HEK293 (cell line): ENCODE data around the gene PDCD4.

Experiments used
- CTCF ChIA-PET: fragments of 350-600 bp; formaldehyde crosslinking; extraction: SDS; loops from one replicate; lab custom pipeline; 2021; ENCODE audit warnings: antibody characterized with exemption; lab: Yijun Ruan, JAX
- POLR2A ChIA-PET: fragments of 300-600 bp; formaldehyde crosslinking; extraction: SDS; loops from one replicate; lab custom pipeline; 2020; ENCODE audit warnings: antibody characterized with exemption, inconsistent platforms; lab: Yijun Ruan, JAX
- H3K27ac ChIP-seq: fragments of 200-500 bp; sonication (Bioruptor generic); 2 replicates; pipeline ENCODE4 v1.5.1; 2014; ENCODE audit warnings: low read depth, low read length, control low read depth, inconsistent platforms; ENCODE audit errors: extremely low read depth
- H3K36me3 ChIP-seq, 2 experiments: fragments of 200-500 bp in 1 of 2; sonication (Bioruptor generic) in 1 of 2; 1 replicate in 1 of 2; 2 replicates in 1 of 2; pipeline ENCODE4 v1.5.1; 2014 to 2017; ENCODE audit warnings: inconsistent platforms in 2 of 2, low read length in 2 of 2; ENCODE audit not compliant: control insufficient read depth in 2 of 2, insufficient read depth in 1 of 2
- H3K4me1 ChIP-seq: fragments of 200-500 bp; sonication (Bioruptor generic); 2 replicates; pipeline ENCODE4 v1.5.1; 2014; ENCODE audit warnings: mild to moderate bottlenecking, low read length, inconsistent platforms; ENCODE audit not compliant: control insufficient read depth, insufficient read depth
- H3K4me3 ChIP-seq: 2 replicates; pipeline ENCODE4 v1.5.1; 2011; ENCODE audit warnings: low read depth, mild to moderate bottlenecking, control low read depth, low read length, moderate library complexity
- H3K9me3 ChIP-seq: fragments of 200-500 bp; sonication (Bioruptor generic); 2 replicates; pipeline ENCODE4 v1.5.1; 2014; ENCODE audit warnings: low read depth, low read length, inconsistent platforms; ENCODE audit not compliant: control insufficient read depth, insufficient read depth
- IKZF3 ChIP-seq: fragments of 450-650 bp; IDR thresholded peaks from 2 replicates; pipeline ENCODE4 v1.5.0; 2018; ENCODE audit warnings: missing biosample characterization, mild to moderate bottlenecking, missing genetic modification characterization, moderate library complexity
- MYNN ChIP-seq: fragments of 450-650 bp; formaldehyde crosslinking; IDR thresholded peaks from 2 replicates; pipeline ENCODE4 v1.5.1; 2016; ENCODE audit warnings: missing biosample characterization, missing genetic modification characterization, borderline replicate concordance
- OVOL3 ChIP-seq: fragments of 450-650 bp; formaldehyde crosslinking; IDR thresholded peaks from 2 replicates; pipeline ENCODE4 v1.5.1; 2016; ENCODE audit warnings: missing biosample characterization, missing genetic modification characterization
- PRDM1 ChIP-seq: fragments of 450-650 bp; formaldehyde crosslinking; IDR thresholded peaks from 2 replicates; pipeline ENCODE4; 2016; ENCODE audit warnings: missing biosample characterization, missing genetic modification characterization
- WT1 ChIP-seq: fragments of 450-650 bp; formaldehyde crosslinking; IDR thresholded peaks from 2 replicates; pipeline ENCODE4 v1.5.1; 2016; ENCODE audit warnings: missing biosample characterization, missing genetic modification characterization
- ZBTB1 ChIP-seq: fragments of 450-650 bp; formaldehyde crosslinking; IDR thresholded peaks from 2 replicates; pipeline ENCODE4 v1.5.1; 2016; ENCODE audit warnings: missing biosample characterization, missing genetic modification characterization
- ZBTB48 ChIP-seq: fragments of 450-650 bp; formaldehyde crosslinking; IDR thresholded peaks from 2 replicates; pipeline ENCODE4 v1.5.1; 2016; ENCODE audit warnings: missing biosample characterization, missing genetic modification characterization
- ZNF132 ChIP-seq: fragments of 450-650 bp; formaldehyde crosslinking; IDR thresholded peaks from 2 replicates; pipeline ENCODE4 v1.5.1; 2017; ENCODE audit warnings: missing biosample characterization, missing genetic modification characterization, borderline replicate concordance
- ZNF2 ChIP-seq: fragments of 450-650 bp; formaldehyde crosslinking; IDR thresholded peaks from 2 replicates; pipeline ENCODE4 v1.5.1; 2016; ENCODE audit warnings: missing biosample characterization, missing genetic modification characterization
- ZNF248 ChIP-seq: fragments of 450-650 bp; formaldehyde crosslinking; IDR thresholded peaks from 2 replicates; pipeline ENCODE4 v1.5.1; 2017; ENCODE audit warnings: missing biosample characterization, missing genetic modification characterization
- ZNF341 ChIP-seq: fragments of 450-650 bp; formaldehyde crosslinking; IDR thresholded peaks from 2 replicates; pipeline ENCODE4; 2016; ENCODE audit warnings: low read depth, missing biosample characterization, missing genetic modification characterization
- ZNF521 ChIP-seq: fragments of 450-650 bp; formaldehyde crosslinking; IDR thresholded peaks from 2 replicates; pipeline ENCODE4 v1.5.1; 2017; ENCODE audit warnings: missing biosample characterization, mild to moderate bottlenecking, missing genetic modification characterization
- ZNF548 ChIP-seq: fragments of 450-650 bp; formaldehyde crosslinking; IDR thresholded peaks from 2 replicates; pipeline ENCODE4 v1.5.1; 2016; ENCODE audit warnings: missing biosample characterization, missing genetic modification characterization
- ZNF561 ChIP-seq: fragments of 450-650 bp; IDR thresholded peaks from 2 replicates; pipeline ENCODE4 v1.5.1; 2018; ENCODE audit warnings: missing biosample characterization, missing genetic modification characterization, borderline replicate concordance
- ZNF654 ChIP-seq: fragments of 450-650 bp; formaldehyde crosslinking; IDR thresholded peaks from 2 replicates; pipeline ENCODE4 v1.5.1; 2016; ENCODE audit warnings: low read depth, missing biosample characterization, missing genetic modification characterization
- ZNF670 ChIP-seq: fragments of 450-650 bp; formaldehyde crosslinking; IDR thresholded peaks from 2 replicates; pipeline ENCODE4 v1.5.1; 2016; ENCODE audit warnings: missing biosample characterization, missing genetic modification characterization, low read depth
- ZNF843 ChIP-seq: fragments of 450-650 bp; formaldehyde crosslinking; IDR thresholded peaks from 2 replicates; pipeline ENCODE4 v1.5.1; 2016; ENCODE audit warnings: missing biosample characterization, missing genetic modification characterization
- TF ChIP-seq, protein P1 (sequence below): fragments of 450-650 bp; formaldehyde crosslinking; IDR thresholded peaks from 2 replicates; pipeline ENCODE4 v1.5.1; 2016; ENCODE audit warnings: missing biosample characterization, missing genetic modification characterization
- TF ChIP-seq, protein P2 (sequence below): fragments of 450-650 bp; formaldehyde crosslinking; IDR thresholded peaks from 2 replicates; pipeline ENCODE4 v1.5.1; 2016; ENCODE audit warnings: missing biosample characterization, missing genetic modification characterization
- TF ChIP-seq, protein P3 (sequence below): fragments of 450-650 bp; formaldehyde crosslinking; IDR thresholded peaks from 2 replicates; pipeline ENCODE4 v1.5.1; 2016; ENCODE audit warnings: missing biosample characterization, missing genetic modification characterization
- TF ChIP-seq, protein P4 (sequence below): fragments of 450-650 bp; formaldehyde crosslinking; IDR thresholded peaks from 2 replicates; pipeline ENCODE4 v1.5.1; 2017; ENCODE audit warnings: missing biosample characterization, missing genetic modification characterization
- TF ChIP-seq, protein P5 (sequence below): fragments of 450-650 bp; formaldehyde crosslinking; IDR thresholded peaks from 2 replicates; pipeline ENCODE4 v1.5.0; 2017; ENCODE audit warnings: missing biosample characterization, missing genetic modification characterization, borderline replicate concordance
- TF ChIP-seq, protein P6 (sequence below): fragments of 450-650 bp; formaldehyde crosslinking; IDR thresholded peaks from 2 replicates; pipeline ENCODE4 v1.5.1; 2017; ENCODE audit warnings: missing biosample characterization, missing genetic modification characterization

Gene PDCD4

DNA sequence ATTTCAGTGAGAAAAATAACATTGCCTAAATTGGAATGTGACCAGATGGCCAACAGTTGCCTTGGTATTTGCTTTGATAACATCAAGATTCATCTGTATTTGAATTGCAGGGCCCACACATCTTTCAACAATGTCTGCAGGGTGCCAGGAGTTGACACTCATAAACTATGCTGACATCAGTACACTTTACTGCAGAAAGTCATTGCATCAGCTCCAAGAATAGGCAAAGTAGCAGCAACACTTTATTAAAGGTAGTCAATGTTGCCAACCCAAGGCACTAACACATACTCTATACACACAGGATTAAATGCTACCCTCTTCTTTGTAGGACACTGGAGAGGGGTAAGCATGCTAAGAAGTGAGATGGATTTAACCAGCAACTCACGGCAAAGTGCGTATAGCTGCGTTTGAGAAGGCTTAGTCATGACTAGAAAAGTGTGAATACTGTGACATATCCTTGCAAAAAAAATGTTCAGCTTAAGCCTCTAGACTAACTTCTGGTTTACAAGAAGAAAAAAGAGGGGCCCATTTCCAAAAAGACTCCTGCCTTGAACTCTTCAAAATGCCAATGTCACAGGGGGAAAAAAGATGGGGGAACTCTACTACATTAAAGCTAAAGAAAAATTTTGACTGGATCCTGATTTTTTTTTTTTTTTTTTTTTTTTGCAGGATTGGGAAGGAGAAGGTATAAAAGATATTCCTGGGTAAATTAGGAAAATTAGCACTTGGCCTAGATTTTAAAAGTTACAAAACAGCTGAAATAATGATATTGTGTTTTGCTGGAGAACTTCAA lies 45.0 kb downstream of the PDCD4 start (continued):
- TF ChIP-seq WT1 (tag by site-specific recombination) = peak; percentile 62
- peak; percentile 98 for TF ChIP-seq ZNF843 (tag by site-specific recombination)
- peak; percentile 48; the same call in 1 of the 2 replicates for TF ChIP-seq PRDM1 (tag by site-specific recombination)
- TF ChIP-seq ZNF132 = no peak
- no peak for TF ChIP-seq ZNF654 (tag by site-specific recombination)
- TF ChIP-seq OVOL3 (tag by site-specific recombination) = peak; percentile 83
- TF ChIP-seq, protein P1, sequence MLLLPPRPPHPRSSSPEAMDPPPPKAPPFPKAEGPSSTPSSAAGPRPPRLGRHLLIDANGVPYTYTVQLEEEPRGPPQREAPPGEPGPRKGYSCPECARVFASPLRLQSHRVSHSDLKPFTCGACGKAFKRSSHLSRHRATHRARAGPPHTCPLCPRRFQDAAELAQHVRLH = peak; percentile 97
- TF ChIP-seq, protein P2, sequence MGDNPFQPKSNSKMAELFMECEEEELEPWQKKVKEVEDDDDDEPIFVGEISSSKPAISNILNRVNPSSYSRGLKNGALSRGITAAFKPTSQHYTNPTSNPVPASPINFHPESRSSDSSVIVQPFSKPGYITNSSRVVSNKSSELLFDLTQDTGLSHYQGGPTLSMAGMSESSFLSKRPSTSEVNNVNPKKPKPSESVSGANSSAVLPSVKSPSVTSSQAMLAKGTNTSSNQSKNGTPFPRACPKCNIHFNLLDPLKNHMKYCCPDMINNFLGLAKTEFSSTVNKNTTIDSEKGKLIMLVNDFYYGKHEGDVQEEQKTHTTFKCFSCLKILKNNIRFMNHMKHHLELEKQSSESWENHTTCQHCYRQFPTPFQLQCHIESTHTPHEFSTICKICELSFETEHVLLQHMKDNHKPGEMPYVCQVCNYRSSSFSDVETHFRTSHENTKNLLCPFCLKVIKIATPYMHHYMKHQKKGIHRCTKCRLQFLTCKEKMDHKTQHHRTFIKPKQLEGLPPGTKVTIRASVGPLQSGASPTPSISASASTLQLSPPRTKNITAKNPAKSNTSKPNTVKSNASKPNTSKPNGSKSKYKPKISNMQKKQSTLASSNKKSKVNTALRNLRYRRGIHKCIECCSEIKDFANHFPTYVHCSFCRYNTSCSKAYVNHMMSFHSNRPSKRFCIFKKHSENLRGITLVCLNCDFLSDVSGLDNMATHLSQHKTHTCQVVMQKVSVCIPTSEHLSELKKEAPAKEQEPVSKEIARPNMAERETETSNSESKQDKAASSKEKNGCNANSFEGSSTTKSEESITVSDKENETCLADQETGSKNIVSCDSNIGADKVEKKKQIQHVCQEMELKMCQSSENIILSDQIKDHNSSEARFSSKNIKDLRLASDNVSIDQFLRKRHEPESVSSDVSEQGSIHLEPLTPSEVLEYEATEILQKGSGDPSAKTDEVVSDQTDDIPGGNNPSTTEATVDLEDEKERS (tag by site-specific recombination) = no peak
- TF ChIP-seq, protein P3, sequence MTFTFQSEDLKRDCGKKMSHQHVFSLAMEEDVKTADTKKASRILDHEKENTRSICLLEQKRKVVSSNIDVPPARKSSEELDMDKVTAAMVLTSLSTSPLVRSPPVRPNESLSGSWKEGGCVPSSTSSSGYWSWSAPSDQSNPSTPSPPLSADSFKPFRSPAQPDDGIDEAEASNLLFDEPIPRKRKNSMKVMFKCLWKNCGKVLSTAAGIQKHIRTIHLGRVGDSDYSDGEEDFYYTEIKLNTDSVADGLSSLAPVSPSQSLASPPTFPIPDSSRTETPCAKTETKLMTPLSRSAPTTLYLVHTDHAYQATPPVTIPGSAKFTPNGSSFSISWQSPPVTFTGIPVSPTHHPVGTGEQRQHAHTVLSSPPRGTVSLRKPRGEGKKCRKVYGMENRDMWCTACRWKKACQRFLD (tag by site-specific recombination) = no peak
- peak; percentile 92; the same call in 1 of the 2 replicates for TF ChIP-seq ZNF561 (tag by site-specific recombination)
- TF ChIP-seq, all 188 proteins: peak for 82

DNA sequence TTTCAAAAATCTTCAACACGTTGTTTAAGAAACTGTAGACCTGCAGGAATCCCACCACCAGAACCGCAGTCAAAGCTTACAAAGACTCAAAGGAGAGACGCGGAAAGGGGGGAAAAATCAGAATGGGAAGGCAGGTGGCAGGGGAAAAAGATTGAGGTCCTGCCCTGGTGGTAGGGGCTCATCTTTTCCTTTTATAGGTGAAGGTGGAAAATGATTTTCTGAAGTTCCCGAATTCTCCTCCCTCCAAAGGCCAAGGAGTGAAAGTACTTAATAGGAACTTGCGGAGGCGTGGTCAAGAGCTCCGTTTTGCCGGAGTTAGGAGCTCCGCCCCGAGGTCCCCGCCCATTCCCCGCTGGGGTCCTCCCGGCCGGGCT lies 46.5 kb downstream of the PDCD4 start:
- POLR2A ChIA-PET = interaction anchor here (0.5 to 2.9 kb wide), 9 partner anchors 13 to 535 kb away, joined by 3 to 15 read pairs (median 6); partner anchors contain the start of gene PDCD4
- peaks cover 25% of the 10 kb centered on the region for H3K4me1 ChIP-seq
- no peaks in the 10 kb centered on the region for H3K36me3 ChIP-seq
- H3K4me3 ChIP-seq = peak overlapping the region; percentile 92
- H3K9me3 ChIP-seq = no peaks in the 10 kb centered on the region
- peak overlapping the region; percentile 74 for H3K27ac ChIP-seq
- CTCF ChIA-PET = interaction anchor here (0.6 to 1.6 kb wide), 3 partner anchors 10 to 115 kb away, joined by 3 to 5 read pairs (median 3); no protein-coding TSS in a partner anchor
- TF ChIP-seq ZNF341 (tag by site-specific recombination) = no peak
- peak; percentile 91 for TF ChIP-seq PRDM1 (tag by site-specific recombination)
- TF ChIP-seq ZBTB1 (tag by site-specific recombination) = no peak
- TF ChIP-seq IKZF3 (tag by site-specific recombination) = peak; percentile 92
- no peak for TF ChIP-seq ZNF548 (tag by site-specific recombination)
- TF ChIP-seq ZBTB48 (tag by site-specific recombination) = no peak
- TF ChIP-seq, protein P4, sequence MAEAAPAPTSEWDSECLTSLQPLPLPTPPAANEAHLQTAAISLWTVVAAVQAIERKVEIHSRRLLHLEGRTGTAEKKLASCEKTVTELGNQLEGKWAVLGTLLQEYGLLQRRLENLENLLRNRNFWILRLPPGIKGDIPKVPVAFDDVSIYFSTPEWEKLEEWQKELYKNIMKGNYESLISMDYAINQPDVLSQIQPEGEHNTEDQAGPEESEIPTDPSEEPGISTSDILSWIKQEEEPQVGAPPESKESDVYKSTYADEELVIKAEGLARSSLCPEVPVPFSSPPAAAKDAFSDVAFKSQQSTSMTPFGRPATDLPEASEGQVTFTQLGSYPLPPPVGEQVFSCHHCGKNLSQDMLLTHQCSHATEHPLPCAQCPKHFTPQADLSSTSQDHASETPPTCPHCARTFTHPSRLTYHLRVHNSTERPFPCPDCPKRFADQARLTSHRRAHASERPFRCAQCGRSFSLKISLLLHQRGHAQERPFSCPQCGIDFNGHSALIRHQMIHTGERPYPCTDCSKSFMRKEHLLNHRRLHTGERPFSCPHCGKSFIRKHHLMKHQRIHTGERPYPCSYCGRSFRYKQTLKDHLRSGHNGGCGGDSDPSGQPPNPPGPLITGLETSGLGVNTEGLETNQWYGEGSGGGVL (tag by site-specific recombination) = no peak
- no peak for TF ChIP-seq ZNF2 (tag by site-specific recombination)
- TF ChIP-seq ZNF521 (tag by site-specific recombination) = no peak
- TF ChIP-seq, protein P5, sequence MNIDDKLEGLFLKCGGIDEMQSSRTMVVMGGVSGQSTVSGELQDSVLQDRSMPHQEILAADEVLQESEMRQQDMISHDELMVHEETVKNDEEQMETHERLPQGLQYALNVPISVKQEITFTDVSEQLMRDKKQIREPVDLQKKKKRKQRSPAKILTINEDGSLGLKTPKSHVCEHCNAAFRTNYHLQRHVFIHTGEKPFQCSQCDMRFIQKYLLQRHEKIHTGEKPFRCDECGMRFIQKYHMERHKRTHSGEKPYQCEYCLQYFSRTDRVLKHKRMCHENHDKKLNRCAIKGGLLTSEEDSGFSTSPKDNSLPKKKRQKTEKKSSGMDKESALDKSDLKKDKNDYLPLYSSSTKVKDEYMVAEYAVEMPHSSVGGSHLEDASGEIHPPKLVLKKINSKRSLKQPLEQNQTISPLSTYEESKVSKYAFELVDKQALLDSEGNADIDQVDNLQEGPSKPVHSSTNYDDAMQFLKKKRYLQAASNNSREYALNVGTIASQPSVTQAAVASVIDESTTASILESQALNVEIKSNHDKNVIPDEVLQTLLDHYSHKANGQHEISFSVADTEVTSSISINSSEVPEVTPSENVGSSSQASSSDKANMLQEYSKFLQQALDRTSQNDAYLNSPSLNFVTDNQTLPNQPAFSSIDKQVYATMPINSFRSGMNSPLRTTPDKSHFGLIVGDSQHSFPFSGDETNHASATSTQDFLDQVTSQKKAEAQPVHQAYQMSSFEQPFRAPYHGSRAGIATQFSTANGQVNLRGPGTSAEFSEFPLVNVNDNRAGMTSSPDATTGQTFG (tag by site-specific recombination) = no peak
- no peak for TF ChIP-seq WT1 (tag by site-specific recombination)
- TF ChIP-seq MYNN (tag by site-specific recombination) = no peak
- TF ChIP-seq, protein P6, sequence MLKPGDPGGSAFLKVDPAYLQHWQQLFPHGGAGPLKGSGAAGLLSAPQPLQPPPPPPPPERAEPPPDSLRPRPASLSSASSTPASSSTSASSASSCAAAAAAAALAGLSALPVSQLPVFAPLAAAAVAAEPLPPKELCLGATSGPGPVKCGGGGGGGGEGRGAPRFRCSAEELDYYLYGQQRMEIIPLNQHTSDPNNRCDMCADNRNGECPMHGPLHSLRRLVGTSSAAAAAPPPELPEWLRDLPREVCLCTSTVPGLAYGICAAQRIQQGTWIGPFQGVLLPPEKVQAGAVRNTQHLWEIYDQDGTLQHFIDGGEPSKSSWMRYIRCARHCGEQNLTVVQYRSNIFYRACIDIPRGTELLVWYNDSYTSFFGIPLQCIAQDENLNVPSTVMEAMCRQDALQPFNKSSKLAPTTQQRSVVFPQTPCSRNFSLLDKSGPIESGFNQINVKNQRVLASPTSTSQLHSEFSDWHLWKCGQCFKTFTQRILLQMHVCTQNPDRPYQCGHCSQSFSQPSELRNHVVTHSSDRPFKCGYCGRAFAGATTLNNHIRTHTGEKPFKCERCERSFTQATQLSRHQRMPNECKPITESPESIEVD (tag by site-specific recombination) = peak; percentile 41; the same call in 1 of the 2 replicates
- no peak for TF ChIP-seq ZNF248 (tag by site-specific recombination)
- TF ChIP-seq ZNF670 (tag by site-specific recombination) = no peak
